Measurements from ENCODE around the gene CLRN3. TPM values are rescaled to one million over a fixed set of nuclear protein-coding genes. Genes with fewer than 3 reads are reported as not detected.

Gene CLRN3
- total and polyA plus RNA-seq, 2 donors (not counting 1 experiment from before 2014, with no cell fraction given) = not detected

DNA sequence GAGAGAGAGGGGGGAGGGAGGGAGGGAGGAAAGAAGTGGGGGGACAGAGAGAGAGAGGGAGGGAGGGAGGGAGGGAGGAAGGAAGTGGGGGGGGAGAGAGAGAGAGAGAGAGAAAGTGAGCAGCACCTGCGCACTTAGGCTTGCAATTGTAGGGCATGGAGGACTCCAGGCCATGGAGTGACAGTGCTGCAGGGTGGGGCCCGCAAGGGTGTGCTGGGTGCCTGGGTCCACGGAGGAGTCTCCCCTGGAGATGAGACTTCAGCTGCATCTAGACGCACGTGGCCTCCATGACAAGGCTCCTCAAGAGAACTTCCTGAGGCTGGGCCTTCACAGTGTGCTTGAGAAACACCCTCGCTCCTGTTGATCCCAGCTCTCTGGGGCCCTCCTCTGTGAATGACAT lies 44.5 kb downstream of the CLRN3 start:
- WGBS (ENCODE audit: insufficient coverage) = 85% methylated on average over 6 of the region's 6 CpGs

DNA sequence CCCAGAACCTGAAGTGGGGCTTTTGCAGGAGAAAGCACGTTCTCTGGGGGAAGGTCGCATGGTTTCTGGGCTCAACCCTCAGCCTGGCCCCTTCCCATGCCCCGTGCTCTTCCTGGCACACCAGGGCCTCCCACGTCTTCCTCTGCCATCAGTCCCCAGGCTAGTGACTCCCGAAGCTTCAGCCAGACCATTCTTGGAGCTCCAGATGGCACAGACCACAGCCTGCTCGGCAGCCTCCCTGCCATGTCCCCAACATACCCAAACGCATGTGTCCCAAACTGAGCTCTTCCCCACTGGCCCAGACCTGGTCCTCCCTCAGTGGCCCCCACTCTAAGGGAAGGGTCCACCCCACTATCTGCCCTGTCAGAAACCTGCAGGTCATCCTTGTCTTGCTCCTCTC lies 47.0 kb downstream of the CLRN3 start:
- no peak for TF ChIP-seq EZH2 (IDR thresholded peaks at IDR 0.05; ENCODE audit: borderline replicate concordance, insufficient read depth, low read depth, low read length, poor library complexity, severe bottlenecking)
- TF ChIP-seq, protein P1, sequence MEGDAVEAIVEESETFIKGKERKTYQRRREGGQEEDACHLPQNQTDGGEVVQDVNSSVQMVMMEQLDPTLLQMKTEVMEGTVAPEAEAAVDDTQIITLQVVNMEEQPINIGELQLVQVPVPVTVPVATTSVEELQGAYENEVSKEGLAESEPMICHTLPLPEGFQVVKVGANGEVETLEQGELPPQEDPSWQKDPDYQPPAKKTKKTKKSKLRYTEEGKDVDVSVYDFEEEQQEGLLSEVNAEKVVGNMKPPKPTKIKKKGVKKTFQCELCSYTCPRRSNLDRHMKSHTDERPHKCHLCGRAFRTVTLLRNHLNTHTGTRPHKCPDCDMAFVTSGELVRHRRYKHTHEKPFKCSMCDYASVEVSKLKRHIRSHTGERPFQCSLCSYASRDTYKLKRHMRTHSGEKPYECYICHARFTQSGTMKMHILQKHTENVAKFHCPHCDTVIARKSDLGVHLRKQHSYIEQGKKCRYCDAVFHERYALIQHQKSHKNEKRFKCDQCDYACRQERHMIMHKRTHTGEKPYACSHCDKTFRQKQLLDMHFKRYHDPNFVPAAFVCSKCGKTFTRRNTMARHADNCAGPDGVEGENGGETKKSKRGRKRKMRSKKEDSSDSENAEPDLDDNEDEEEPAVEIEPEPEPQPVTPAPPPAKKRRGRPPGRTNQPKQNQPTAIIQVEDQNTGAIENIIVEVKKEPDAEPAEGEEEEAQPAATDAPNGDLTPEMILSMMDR (IDR thresholded peaks at IDR 0.05) = no peak
- H3K9me3 Mint-ChIP-seq (ENCODE audit: insufficient read depth) = no peaks in the 10 kb centered on the region
- H3K79me2 ChIP-seq (ENCODE audit: control insufficient read depth, insufficient read depth, low read length) = no peaks in the 10 kb centered on the region
- ATAC-seq (ENCODE audit: low read depth) (no peak), DNase-seq (no peak)
- H2AFZ ChIP-seq (ENCODE audit: insufficient read depth, low read depth, low read length, poor library complexity, severe bottlenecking) = no peak overlapping the region
- no peak overlapping the region for H3K4me3 Mint-ChIP-seq
- H3K36me3 ChIP-seq (replicated peaks in 1 of 2; ENCODE audit: control extremely low read depth in 1 of 2, control insufficient read depth in 1 of 2, extremely low read depth in 1 of 2, insufficient read depth in 2 of 2, low read length in 1 of 2) = no peaks in the 10 kb centered on the region
- no peak overlapping the region for H3K4me2 ChIP-seq (replicated peaks; ENCODE audit: low read depth, low read length, poor library complexity, severe bottlenecking)
- no peaks in the 10 kb centered on the region for H4K20me1 ChIP-seq (ENCODE audit: control insufficient read depth, insufficient read depth, low read length, poor library complexity, severe bottlenecking)
- H3K4me1 ChIP-seq (ENCODE audit: control insufficient read depth in 2 of 2, insufficient read depth in 2 of 2, low read length in 2 of 2) = peaks cover 4 to 8% of the 10 kb centered on the region in 2 donors
- peaks cover 0 to 20% (median 4%) of the 10 kb centered on the region in 3 donors for H3K9me3 ChIP-seq (ENCODE audit: control extremely low read depth in 1 of 3, control insufficient read depth in 2 of 3, insufficient read depth in 1 of 3, low read length in 2 of 3)
- H3K27me3 ChIP-seq (replicated peaks in 1 of 4; ENCODE audit: control extremely low read depth in 1 of 4, control insufficient read depth in 3 of 4, insufficient read depth in 4 of 4, low read length in 3 of 4) = no peaks in the 10 kb centered on the region
- WGBS (ENCODE audit: insufficient coverage) = 61% methylated on average over 7 of the region's 7 CpGs
- no peaks in the 10 kb centered on the region for H3K27me3 Mint-ChIP-seq
- POLR2A ChIA-PET = no interaction called here
- H3K4me3 ChIP-seq (ENCODE audit: control extremely low read depth in 1 of 5, extremely low read depth in 1 of 5, insufficient read depth in 1 of 5, low read depth in 2 of 5, low read length in 4 of 5) = no peak overlapping the region
- H3K27ac Mint-ChIP-seq = no peak overlapping the region
- CTCF ChIA-PET = interaction anchor here (2.5 kb wide), 1 partner anchor 8 kb away, joined by 10 read pairs; no protein-coding TSS in a partner anchor
- no peak overlapping the region for H3K9ac ChIP-seq (ENCODE audit: low read length)
- peaks cover 4% of the 10 kb centered on the region for H3K4me1 Mint-ChIP-seq
- H3K27ac ChIP-seq (ENCODE audit: low read length in 2 of 2) = no peak overlapping the region
- intact Hi-C loops (cut with micrococcal nuclease) = no loop called here

More for the DNA sequence above, 44.5 kb downstream of the CLRN3 start:
- DNase-seq = no peak
- no peak overlapping the region for H3K27ac ChIP-seq (ENCODE audit: low read length in 2 of 2)
- ChIA-PET CTCF (no interaction called here), POLR2A (no interaction called here)
- no peaks in the 10 kb centered on the region for H3K27me3 Mint-ChIP-seq
- H3K9me3 Mint-ChIP-seq (ENCODE audit: insufficient read depth) = no peaks in the 10 kb centered on the region
- TF ChIP-seq, protein P1 (IDR thresholded peaks at IDR 0.05) = no peak
- no peak for TF ChIP-seq EZH2 (IDR thresholded peaks at IDR 0.05; ENCODE audit: borderline replicate concordance, insufficient read depth, low read depth, low read length, poor library complexity, severe bottlenecking)
- H4K20me1 ChIP-seq (ENCODE audit: control insufficient read depth, insufficient read depth, low read length, poor library complexity, severe bottlenecking) = no peaks in the 10 kb centered on the region
- no peaks in the 10 kb centered on the region for H3K36me3 ChIP-seq (replicated peaks in 1 of 2; ENCODE audit: control extremely low read depth in 1 of 2, control insufficient read depth in 1 of 2, extremely low read depth in 1 of 2, insufficient read depth in 2 of 2, low read length in 1 of 2)
- no peak overlapping the region for H3K4me2 ChIP-seq (replicated peaks; ENCODE audit: low read depth, low read length, poor library complexity, severe bottlenecking)
- H3K79me2 ChIP-seq (ENCODE audit: control insufficient read depth, insufficient read depth, low read length) = no peaks in the 10 kb centered on the region
- no peak for ATAC-seq (ENCODE audit: low read depth)
- intact Hi-C loops (cut with micrococcal nuclease) = no loop called here
- no peak overlapping the region for H3K4me3 Mint-ChIP-seq
- peaks cover 6 to 14% of the 10 kb centered on the region in 2 donors for H3K4me1 ChIP-seq (ENCODE audit: control insufficient read depth in 2 of 2, insufficient read depth in 2 of 2, low read length in 2 of 2)
- peaks cover 0 to 17% (median 4%) of the 10 kb centered on the region in 3 donors for H3K9me3 ChIP-seq (ENCODE audit: control extremely low read depth in 1 of 3, control insufficient read depth in 2 of 3, insufficient read depth in 1 of 3, low read length in 2 of 3)
- no peak overlapping the region for H3K4me3 ChIP-seq (ENCODE audit: control extremely low read depth in 1 of 5, extremely low read depth in 1 of 5, insufficient read depth in 1 of 5, low read depth in 2 of 5, low read length in 4 of 5)
- no peaks in the 10 kb centered on the region for H3K27me3 ChIP-seq (replicated peaks in 1 of 4; ENCODE audit: control extremely low read depth in 1 of 4, control insufficient read depth in 3 of 4, insufficient read depth in 4 of 4, low read length in 3 of 4)
- H2AFZ ChIP-seq (ENCODE audit: insufficient read depth, low read depth, low read length, poor library complexity, severe bottlenecking) = no peak overlapping the region
- peaks cover 13% of the 10 kb centered on the region for H3K4me1 Mint-ChIP-seq
- H3K9ac ChIP-seq (ENCODE audit: low read length) = no peak overlapping the region
- no peak overlapping the region for H3K27ac Mint-ChIP-seq

Measured in B cell (primary cell).